Astrocyte (in vitro differentiated cells and primary cell): ENCODE data around the gene LCN1. TPM values are rescaled to one million over a fixed set of nuclear protein-coding genes. Genes with fewer than 3 reads are reported as not detected.

ENCODE experiments used
- DNase-seq: peaks from one replicate; pipeline ENCODE4 v3.0.0-alpha.2; 2010; ENCODE audit warnings: low read depth
- FAIRE-seq: peaks from 2 replicates; lab custom pipeline; 2011; peaks lifted over from hg19 to GRCh38; lab: Jason Lieb, UNC
- H2AFZ ChIP-seq: 2 replicates; pipeline ENCODE4 v1.6.0; 2012; ENCODE audit warnings: low read depth, low read length, inconsistent platforms
- H3K27ac ChIP-seq: 2 replicates; pipeline ENCODE4 v1.5.1; 2011; ENCODE audit warnings: low read depth, low read length, inconsistent platforms
- H3K27me3 ChIP-seq: 2 replicates; pipeline ENCODE4 v1.6.0; 2011; ENCODE audit warnings: low read length, inconsistent platforms; ENCODE audit not compliant: insufficient read depth
- H3K36me3 ChIP-seq: 2 replicates; pipeline ENCODE4 v1.5.1; 2011; ENCODE audit warnings: low read length, inconsistent platforms; ENCODE audit not compliant: insufficient read depth
- H3K4me1 ChIP-seq: 2 replicates; pipeline ENCODE4 v1.5.1; 2011; ENCODE audit warnings: low read length, inconsistent platforms; ENCODE audit not compliant: insufficient read depth
- H3K4me2 ChIP-seq: 2 replicates; pipeline ENCODE4 v1.6.0; 2012; ENCODE audit warnings: low read length, inconsistent platforms
- H3K4me3 ChIP-seq: 2 replicates; pipeline ENCODE4 v1.5.1; 2011; ENCODE audit warnings: low read depth, mild to moderate bottlenecking, low read length, inconsistent platforms; ENCODE audit not compliant: insufficient read depth
- H3K79me2 ChIP-seq: 2 replicates; pipeline ENCODE4 v1.6.0; 2012; ENCODE audit warnings: mild to moderate bottlenecking, low read length, inconsistent platforms; ENCODE audit not compliant: insufficient read depth
- H3K9ac ChIP-seq: 2 replicates; pipeline ENCODE4 v1.6.0; 2012; ENCODE audit warnings: mild to moderate bottlenecking, low read length, inconsistent platforms
- H3K9me3 ChIP-seq: 2 replicates; pipeline ENCODE4 v1.5.1; 2012; ENCODE audit warnings: low read depth, mild to moderate bottlenecking, low read length, inconsistent platforms; ENCODE audit not compliant: insufficient read depth
- H4K20me1 ChIP-seq: 2 replicates; pipeline ENCODE4 v1.6.0; 2012; ENCODE audit warnings: low read length, inconsistent platforms; ENCODE audit not compliant: insufficient read depth
- H3K27ac Mint-ChIP-seq: one replicate; pipeline ENCODE4 v1.8.0; 2021; ENCODE audit warnings: mild to moderate bottlenecking, mixed read lengths; ENCODE audit not compliant: unreplicated experiment
- H3K27me3 Mint-ChIP-seq: one replicate; pipeline ENCODE4 v1.8.0; 2021; ENCODE audit warnings: low read depth, mixed read lengths; ENCODE audit not compliant: unreplicated experiment
- H3K36me3 Mint-ChIP-seq: one replicate; pipeline ENCODE4 v1.8.0; 2021; ENCODE audit warnings: low read depth, mixed read lengths; ENCODE audit not compliant: unreplicated experiment
- H3K4me1 Mint-ChIP-seq: one replicate; pipeline ENCODE4 v1.8.0; 2021; ENCODE audit warnings: low read depth, mixed read lengths; ENCODE audit not compliant: unreplicated experiment
- H3K4me3 Mint-ChIP-seq: one replicate; pipeline ENCODE4 v1.8.0; 2021; ENCODE audit warnings: mild to moderate bottlenecking, moderate library complexity, mixed read lengths; ENCODE audit not compliant: unreplicated experiment
- H3K9me3 Mint-ChIP-seq: one replicate; pipeline ENCODE4 v1.8.0; 2021; ENCODE audit warnings: mild to moderate bottlenecking, mixed read lengths; ENCODE audit not compliant: unreplicated experiment
- CTCF ChIP-seq: IDR thresholded peaks from 2 replicates; pipeline ENCODE4 v1.5.1; 2011; ENCODE audit warnings: low read depth, mild to moderate bottlenecking, inconsistent platforms, low read length, moderate library complexity; ENCODE audit not compliant: insufficient read depth
- EZH2 ChIP-seq: IDR thresholded peaks from 2 replicates; pipeline ENCODE4 v1.6.1; 2012; ENCODE audit warnings: mild to moderate bottlenecking, low read length, inconsistent platforms; ENCODE audit not compliant: insufficient read depth
- total RNA-seq: library from RNA; stranded (reverse); gene quantifications from 2 replicates; pipeline ENCODE4 v1.2.1, GENCODE V29; 2021

Gene LCN1
- total RNA-seq, 1 donor from 2014 or later: not detected

DNA sequence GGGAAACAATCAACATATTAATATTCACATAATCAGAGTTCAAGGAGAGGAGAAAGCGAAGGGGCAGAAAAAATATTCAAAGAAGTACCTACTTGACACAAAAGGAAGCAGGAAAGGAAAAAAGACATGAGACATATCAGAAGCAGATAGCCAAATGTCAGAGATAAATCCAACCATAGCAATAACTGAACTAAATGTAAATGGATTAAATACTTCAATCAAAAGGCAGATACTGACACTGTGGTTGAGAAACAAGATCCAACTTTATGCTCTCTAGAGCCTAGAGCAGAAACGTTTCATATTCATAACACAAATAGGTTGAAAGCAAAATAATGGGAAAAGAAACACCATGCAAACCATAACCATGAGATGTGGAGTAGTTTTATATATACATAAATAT, 11.8 kb upstream of the LCN1 start:
- H3K79me2 ChIP-seq: no peaks in the 10 kb centered on the region

GRCh38 chr9:135512241-135512603, 9.0 kb upstream of the LCN1 start:
- peaks cover 2% of the 10 kb centered on the region for H3K36me3 Mint-ChIP-seq
- DNase-seq (no peak), FAIRE-seq (no peak)
- no peaks in the 10 kb centered on the region for H3K27me3 ChIP-seq
- H3K9ac ChIP-seq: no peak overlapping the region
- no peaks in the 10 kb centered on the region for H3K36me3 ChIP-seq
- no peak overlapping the region for H3K4me3 ChIP-seq
- H3K4me1 ChIP-seq: no peaks in the 10 kb centered on the region
- TF ChIP-seq CTCF: no peak
- TF ChIP-seq EZH2: no peak
- H3K27ac Mint-ChIP-seq: no peak overlapping the region
- H3K9me3 Mint-ChIP-seq: peaks cover 10% of the 10 kb centered on the region
- no peaks in the 10 kb centered on the region for H3K9me3 ChIP-seq
- no peak overlapping the region for H3K4me2 ChIP-seq
- no peak overlapping the region for H3K27ac ChIP-seq
- no peak overlapping the region for H3K4me3 Mint-ChIP-seq
- no peak overlapping the region for H2AFZ ChIP-seq
- H4K20me1 ChIP-seq: no peaks in the 10 kb centered on the region
- H3K27me3 Mint-ChIP-seq: no peaks in the 10 kb centered on the region
- no peaks in the 10 kb centered on the region for H3K79me2 ChIP-seq
- no peaks in the 10 kb centered on the region for H3K4me1 Mint-ChIP-seq

More for the DNA sequence above, 11.8 kb upstream of the LCN1 start:
- Histone ChIP-seq H3K9ac (no peak overlapping the region), H4K20me1 (peaks cover 10% of the 10 kb centered on the region), H2AFZ (no peak overlapping the region), H3K27ac (no peak overlapping the region), H3K36me3 (no peaks in the 10 kb centered on the region), H3K9me3 (no peaks in the 10 kb centered on the region), H3K4me1 (no peaks in the 10 kb centered on the region), H3K27me3 (no peaks in the 10 kb centered on the region), H3K4me2 (no peak overlapping the region), H3K4me3 (no peak overlapping the region)
- FAIRE-seq: no peak
- Mint-ChIP-seq H3K9me3 (peaks cover 10% of the 10 kb centered on the region), H3K4me1 (no peaks in the 10 kb centered on the region), H3K27me3 (no peaks in the 10 kb centered on the region), H3K36me3 (peaks cover 4% of the 10 kb centered on the region), H3K4me3 (no peak overlapping the region), H3K27ac (no peak overlapping the region)
- TF ChIP-seq CTCF (no peak), EZH2 (no peak)
- no peak for DNase-seq

- no peak overlapping the region for H3K4me3 Mint-ChIP-seq
- Histone ChIP-seq H3K27me3 (no peaks in the 10 kb centered on the region), H3K27ac (no peak overlapping the region), H3K9me3 (no peaks in the 10 kb centered on the region), H4K20me1 (no peaks in the 10 kb centered on the region), H3K9ac (no peak overlapping the region), H2AFZ (no peak overlapping the region), H3K4me1 (no peaks in the 10 kb centered on the region), H3K4me3 (no peak overlapping the region), H3K4me2 (no peak overlapping the region), H3K36me3 (no peaks in the 10 kb centered on the region), H3K79me2 (no peaks in the 10 kb centered on the region)
- H3K27me3 Mint-ChIP-seq: peaks cover 1% of the 10 kb centered on the region
- H3K9me3 Mint-ChIP-seq: peaks cover 10% of the 10 kb centered on the region
- TF ChIP-seq CTCF: no peak
- no peak for TF ChIP-seq EZH2
- no peak overlapping the region for H3K27ac Mint-ChIP-seq
- peak; percentile 19 for DNase-seq
- peaks cover 2% of the 10 kb centered on the region for H3K36me3 Mint-ChIP-seq
- H3K4me1 Mint-ChIP-seq: no peaks in the 10 kb centered on the region
- FAIRE-seq: no peak
These were observed 8.3 kb upstream of the LCN1 start for GRCh38 chr9:135512904-135513303.
